SK-N-MC (cell line): Measurements from ENCODE around the gene NAB2.

Source experiments
- EZH2 ChIP-seq: fragments of 200-600 bp; sonication (generic); IDR thresholded peaks from one replicate; pipeline ENCODE4 v1.6.1; 2017; ENCODE audit warnings: antibody characterized with exemption
- POLR2AphosphoS5 ChIP-seq: IDR thresholded peaks from 2 replicates; pipeline ENCODE4 v1.6.1; 2012; ENCODE audit warnings: mild to moderate bottlenecking, low read depth, low read length, borderline replicate concordance

DNA sequence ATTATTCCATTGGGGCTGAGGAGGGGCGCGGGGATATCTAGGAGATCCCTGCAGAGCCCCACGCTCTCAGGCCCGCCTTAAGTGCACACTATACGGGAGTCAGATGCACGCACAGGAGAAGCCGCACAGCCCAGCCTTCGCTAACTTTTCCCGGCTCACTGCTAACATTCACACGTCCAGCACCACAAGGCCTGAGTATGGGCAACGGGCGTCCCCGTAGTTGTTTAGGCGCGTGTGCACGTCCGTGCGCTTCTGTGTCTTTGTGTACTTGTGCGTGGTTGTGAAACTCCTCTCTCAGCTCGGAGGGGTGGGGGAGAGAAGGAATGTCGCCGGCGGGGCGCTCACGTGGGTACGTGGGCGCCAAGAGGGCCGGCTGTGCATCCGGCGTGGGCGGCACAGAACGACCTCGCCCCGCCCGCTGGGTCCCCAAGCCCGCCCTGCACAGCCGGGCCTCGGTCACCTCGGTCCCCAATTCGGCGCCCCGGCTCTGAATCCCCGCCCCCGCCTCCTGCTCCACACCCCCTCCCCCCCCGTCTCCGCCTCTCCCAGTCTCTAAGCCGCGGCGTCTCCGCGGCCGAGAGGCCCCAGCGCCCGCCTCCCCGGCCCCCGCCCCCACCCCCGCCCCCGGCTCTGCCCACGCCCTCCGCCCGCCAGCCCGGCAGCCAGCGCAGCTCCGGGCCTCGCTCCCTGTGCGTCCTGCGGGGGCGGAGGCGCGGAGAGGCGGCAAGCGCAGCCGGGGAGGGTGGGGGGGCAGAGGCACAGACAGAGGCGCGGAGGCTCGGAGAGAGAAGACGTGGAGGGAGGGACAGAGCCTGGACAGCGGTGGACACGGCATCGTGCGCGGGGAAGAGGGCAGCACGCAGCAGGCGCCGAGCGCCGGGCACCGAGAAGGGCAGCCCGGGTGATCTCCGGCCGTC lies at the start of gene NAB2:
- TF ChIP-seq POLR2AphosphoS5, result peak; percentile 89
- TF ChIP-seq EZH2, result no peak
